ENCODE data around the gene CADPS.

DNA sequence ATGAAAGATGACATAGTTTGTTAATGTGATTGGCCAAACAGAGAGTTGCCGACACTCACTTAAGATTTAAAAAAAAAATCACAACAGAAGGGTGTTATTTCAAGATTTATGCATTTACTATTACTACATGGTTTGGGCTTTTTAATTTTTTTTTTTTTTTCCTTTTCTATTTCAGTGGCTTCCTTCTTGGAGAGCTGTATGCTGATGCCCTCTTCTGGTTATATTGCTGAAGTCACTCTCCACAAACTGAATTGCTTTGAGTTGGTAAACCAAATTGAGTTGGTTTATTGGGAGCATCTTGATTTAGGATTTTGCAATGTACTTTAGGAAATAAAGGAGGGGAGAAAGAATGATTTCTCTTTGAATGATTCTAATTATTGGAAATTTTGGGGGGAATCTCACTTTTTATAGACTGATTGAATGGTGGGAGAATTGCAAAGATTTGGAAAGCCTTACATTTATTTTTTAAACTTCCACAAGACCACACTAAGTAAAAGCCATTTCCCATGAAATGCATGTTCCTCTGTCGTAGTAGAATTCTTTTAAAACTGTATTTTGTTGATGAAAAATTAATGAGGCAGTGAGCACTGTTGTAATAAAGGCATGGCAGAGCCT is 315.3 kb downstream of the CADPS start:
- TF ChIP-seq ZFP36 (IDR thresholded peaks at IDR 0.05; ENCODE audit: borderline replicate concordance, partially characterized antibody) (no peak), EP300 (IDR thresholded peaks at IDR 0.05) (no peak), CHD2 (IDR thresholded peaks at IDR 0.05; ENCODE audit: low read length, partially characterized antibody) (no peak), FOSL2 (IDR thresholded peaks at IDR 0.05) (no peak), FOSL2 (CRISPR knock-in tag; IDR thresholded peaks at IDR 0.05) (no peak), RAD21 (conservative IDR thresholded peaks at IDR 0.05 in 1 of 2, IDR thresholded peaks at IDR 0.05 in 1 of 2) (peak in 1 of 2 experiments; percentile 47; a peak in 3 of 5 replicates), BHLHE40 (IDR thresholded peaks at IDR 0.05; ENCODE audit: low read depth, low read length) (no peak), ZSCAN20 (CRISPR knock-in tag; IDR thresholded peaks at IDR 0.05) (no peak), SMC3 (IDR thresholded peaks at IDR 0.05) (no peak), POLR2A (IDR thresholded peaks at IDR 0.05; ENCODE audit: low read length) (no peak)
- TF ChIP-seq, protein P1, sequence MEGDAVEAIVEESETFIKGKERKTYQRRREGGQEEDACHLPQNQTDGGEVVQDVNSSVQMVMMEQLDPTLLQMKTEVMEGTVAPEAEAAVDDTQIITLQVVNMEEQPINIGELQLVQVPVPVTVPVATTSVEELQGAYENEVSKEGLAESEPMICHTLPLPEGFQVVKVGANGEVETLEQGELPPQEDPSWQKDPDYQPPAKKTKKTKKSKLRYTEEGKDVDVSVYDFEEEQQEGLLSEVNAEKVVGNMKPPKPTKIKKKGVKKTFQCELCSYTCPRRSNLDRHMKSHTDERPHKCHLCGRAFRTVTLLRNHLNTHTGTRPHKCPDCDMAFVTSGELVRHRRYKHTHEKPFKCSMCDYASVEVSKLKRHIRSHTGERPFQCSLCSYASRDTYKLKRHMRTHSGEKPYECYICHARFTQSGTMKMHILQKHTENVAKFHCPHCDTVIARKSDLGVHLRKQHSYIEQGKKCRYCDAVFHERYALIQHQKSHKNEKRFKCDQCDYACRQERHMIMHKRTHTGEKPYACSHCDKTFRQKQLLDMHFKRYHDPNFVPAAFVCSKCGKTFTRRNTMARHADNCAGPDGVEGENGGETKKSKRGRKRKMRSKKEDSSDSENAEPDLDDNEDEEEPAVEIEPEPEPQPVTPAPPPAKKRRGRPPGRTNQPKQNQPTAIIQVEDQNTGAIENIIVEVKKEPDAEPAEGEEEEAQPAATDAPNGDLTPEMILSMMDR (IDR thresholded peaks at IDR 0.05), result peak; percentile 34; the same call in 2 of the 3 replicates
- TF ChIP-seq, protein P2, sequence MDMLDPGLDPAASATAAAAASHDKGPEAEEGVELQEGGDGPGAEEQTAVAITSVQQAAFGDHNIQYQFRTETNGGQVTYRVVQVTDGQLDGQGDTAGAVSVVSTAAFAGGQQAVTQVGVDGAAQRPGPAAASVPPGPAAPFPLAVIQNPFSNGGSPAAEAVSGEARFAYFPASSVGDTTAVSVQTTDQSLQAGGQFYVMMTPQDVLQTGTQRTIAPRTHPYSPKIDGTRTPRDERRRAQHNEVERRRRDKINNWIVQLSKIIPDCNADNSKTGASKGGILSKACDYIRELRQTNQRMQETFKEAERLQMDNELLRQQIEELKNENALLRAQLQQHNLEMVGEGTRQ (IDR thresholded peaks at IDR 0.05), result no peak
- TF ChIP-seq, protein P3, sequence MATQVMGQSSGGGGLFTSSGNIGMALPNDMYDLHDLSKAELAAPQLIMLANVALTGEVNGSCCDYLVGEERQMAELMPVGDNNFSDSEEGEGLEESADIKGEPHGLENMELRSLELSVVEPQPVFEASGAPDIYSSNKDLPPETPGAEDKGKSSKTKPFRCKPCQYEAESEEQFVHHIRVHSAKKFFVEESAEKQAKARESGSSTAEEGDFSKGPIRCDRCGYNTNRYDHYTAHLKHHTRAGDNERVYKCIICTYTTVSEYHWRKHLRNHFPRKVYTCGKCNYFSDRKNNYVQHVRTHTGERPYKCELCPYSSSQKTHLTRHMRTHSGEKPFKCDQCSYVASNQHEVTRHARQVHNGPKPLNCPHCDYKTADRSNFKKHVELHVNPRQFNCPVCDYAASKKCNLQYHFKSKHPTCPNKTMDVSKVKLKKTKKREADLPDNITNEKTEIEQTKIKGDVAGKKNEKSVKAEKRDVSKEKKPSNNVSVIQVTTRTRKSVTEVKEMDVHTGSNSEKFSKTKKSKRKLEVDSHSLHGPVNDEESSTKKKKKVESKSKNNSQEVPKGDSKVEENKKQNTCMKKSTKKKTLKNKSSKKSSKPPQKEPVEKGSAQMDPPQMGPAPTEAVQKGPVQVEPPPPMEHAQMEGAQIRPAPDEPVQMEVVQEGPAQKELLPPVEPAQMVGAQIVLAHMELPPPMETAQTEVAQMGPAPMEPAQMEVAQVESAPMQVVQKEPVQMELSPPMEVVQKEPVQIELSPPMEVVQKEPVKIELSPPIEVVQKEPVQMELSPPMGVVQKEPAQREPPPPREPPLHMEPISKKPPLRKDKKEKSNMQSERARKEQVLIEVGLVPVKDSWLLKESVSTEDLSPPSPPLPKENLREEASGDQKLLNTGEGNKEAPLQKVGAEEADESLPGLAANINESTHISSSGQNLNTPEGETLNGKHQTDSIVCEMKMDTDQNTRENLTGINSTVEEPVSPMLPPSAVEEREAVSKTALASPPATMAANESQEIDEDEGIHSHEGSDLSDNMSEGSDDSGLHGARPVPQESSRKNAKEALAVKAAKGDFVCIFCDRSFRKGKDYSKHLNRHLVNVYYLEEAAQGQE (IDR thresholded peaks at IDR 0.05), result no peak

Measured in A549 (cell line).